Spleen (tissue), 3 donors: ENCODE measurements around the gene NLGN1.

Source experiments
- POLR2A ChIP-seq, 3 donors: fragments of 450-650 bp; IDR thresholded peaks; one replicate each; pipeline ENCODE4 v1.5.1; 2017; ENCODE audit warnings: antibody characterized with exemption in 3 of 3, mild to moderate bottlenecking in 1 of 3
- POLR2AphosphoS5 ChIP-seq, 3 donors: sonication (generic); formaldehyde crosslinking; IDR thresholded peaks; one replicate each; pipeline ENCODE4 v1.5.1; 2017; ENCODE audit warnings: antibody characterized with exemption in 3 of 3

- no peak for TF ChIP-seq POLR2AphosphoS5 (IDR thresholded peaks at IDR 0.05)
- no peak for TF ChIP-seq POLR2A (IDR thresholded peaks at IDR 0.05)
Measured at GRCh38 chr3:173762501-173762900, 365.0 kb downstream of the NLGN1 start.
